K562 (cell line): ENCODE results near the gene SDC3.

ENCODE experiments used
- CHD4 ChIP-seq: fragments of 200-600 bp; sonication (generic); IDR thresholded peaks from 3 replicates; pipeline ENCODE4 v1.6.1; 2012; ENCODE audit warnings: low read depth, mild to moderate bottlenecking, mixed read lengths, low read length, inconsistent platforms; ENCODE audit not compliant: insufficient read depth, insufficient replicate concordance, poor library complexity, severe bottlenecking
- MLX ChIP-seq, 2 experiments: fragments of 450-650 bp in 1 of 2; sonication (generic) in 1 of 2; formaldehyde crosslinking; conservative IDR thresholded peaks; 2 replicates each; pipeline versions ENCODE4 v1.4.0 to v1.8.1; 2020 to 2022; ENCODE audit warnings: mild to moderate bottlenecking in 1 of 2, missing genetic modification reagents in 1 of 2

- TF ChIP-seq MLX (CRISPR knock-in tag; conservative IDR thresholded peaks at IDR 0.05) (no peak), CHD4 (no peak)
These were observed 11.7 kb downstream of the SDC3 start for GRCh38 chr1:30896905-30897304.
